Activated B cell treated with CpG ODN at 0.5 μM for 24 hours (primary cell): ENCODE measurements around the gene NUDT22. TPM values are rescaled to one million over a fixed set of nuclear protein-coding genes. Genes with fewer than 3 reads are reported as not detected.
A peak's percentile ranks its signal among the peaks of the same experiment; 100 is the strongest.

Experiments used
- ATAC-seq: fragments of 200-7000 bp; cut with Tn5 transposase; one replicate; pipeline ENCODE4 v1.10.0; 2021; ENCODE audit warnings: low read depth, mild to moderate bottlenecking, moderate library complexity
- CTCF ChIA-PET: fragments of 350-600 bp; sonication (Branson Sonifier 250); formaldehyde crosslinking; loops from one replicate; lab custom pipeline; 2021; ENCODE audit warnings: antibody characterized with exemption; lab: Charles Lee
- POLR2A ChIA-PET: fragments of 350-600 bp; sonication (Branson Sonifier 250); formaldehyde crosslinking; loops from one replicate; lab custom pipeline; 2021; ENCODE audit warnings: antibody characterized with exemption; lab: Charles Lee
- DNase-seq: peaks from one replicate; pipeline ENCODE4 v3.0.0; 2022
- H3K27ac Mint-ChIP-seq: one replicate; pipeline ENCODE4 v1.8.0; 2020; ENCODE audit warnings: mixed read lengths
- H3K27me3 Mint-ChIP-seq: one replicate; pipeline ENCODE4 v1.8.0; 2021; ENCODE audit warnings: mixed read lengths
- H3K36me3 Mint-ChIP-seq: one replicate; pipeline ENCODE4 v1.8.0; 2021; ENCODE audit warnings: low read depth, mixed read lengths
- H3K4me1 Mint-ChIP-seq: one replicate; pipeline ENCODE4 v1.8.0; 2021; ENCODE audit warnings: mixed read lengths
- H3K4me3 Mint-ChIP-seq: one replicate; pipeline ENCODE4 v1.8.0; 2020; ENCODE audit warnings: mild to moderate bottlenecking, mixed read lengths
- H3K9me3 Mint-ChIP-seq: one replicate; pipeline ENCODE4 v1.8.0; 2020; ENCODE audit warnings: mixed read lengths
- CTCF ChIP-seq: fragments of 200-600 bp; IDR thresholded peaks from one replicate; pipeline ENCODE4 v1.8.0; 2022; ENCODE audit warnings: antibody characterized with exemption, mild to moderate bottlenecking
- intact Hi-C: fragments of 100-400 bp; cut with micrococcal nuclease; formaldehyde crosslinking; loops from one replicate; pipeline ENCODE4 v1.15.1; 2024
- total RNA-seq: library from RNA; stranded (reverse); gene quantifications from 2 replicates; pipeline ENCODE4 v1.2.3, GENCODE V29; 2022

Gene NUDT22
- total RNA-seq, 1 donor from 2014 or later: 95.3 TPM

GRCh38 chr11:64180891-64181290, 45.2 kb upstream of the NUDT22 start:
- Mint-ChIP-seq H3K4me1 (peaks cover 25% of the 10 kb centered on the region), H3K27me3 (no peaks in the 10 kb centered on the region), H3K9me3 (no peaks in the 10 kb centered on the region), H3K27ac (no peak overlapping the region), H3K4me3 (no peak overlapping the region), H3K36me3 (peaks cover 3% of the 10 kb centered on the region)
- no peak for TF ChIP-seq CTCF
- POLR2A ChIA-PET: interaction anchor here (0.6 to 1.6 kb wide), 2 partner anchors 45 to 82 kb away, joined by 4 to 6 read pairs; partner anchors contain the start of genes NUDT22 and TRPT1
- intact Hi-C loops: no loop called here
- ATAC-seq (no peak), DNase-seq (no peak)
- CTCF ChIA-PET: no interaction called here

- POLR2A ChIA-PET: interaction anchor here (1.6 kb wide), 1 partner anchor 45 kb away, joined by 4 read pairs; the partner anchor contains the start of genes NUDT22 and TRPT1
- H3K4me3 Mint-ChIP-seq: no peak overlapping the region
- H3K27me3 Mint-ChIP-seq: no peaks in the 10 kb centered on the region
- CTCF ChIA-PET: no interaction called here
- ATAC-seq: no peak
- peaks cover 5% of the 10 kb centered on the region for H3K36me3 Mint-ChIP-seq
- no peaks in the 10 kb centered on the region for H3K9me3 Mint-ChIP-seq
- peaks cover 26% of the 10 kb centered on the region for H3K4me1 Mint-ChIP-seq
- intact Hi-C loops: no loop called here
- no peak overlapping the region for H3K27ac Mint-ChIP-seq
- DNase-seq: no peak
- TF ChIP-seq CTCF: no peak
Measured at GRCh38 chr11:64181506-64182411, 44.3 kb upstream of the NUDT22 start.

- CTCF ChIA-PET: interaction anchor here (1.4 kb wide), 1 partner anchor 68 kb away, joined by 3 read pairs; the partner anchor contains the start of gene PLCB3
- intact Hi-C loops: loop anchor here (2.0 kb wide), 1 partner anchor 17 kb away; the partner anchor contains the start of gene MACROD1
- Mint-ChIP-seq H3K27me3 (no peaks in the 10 kb centered on the region), H3K4me3 (no peak overlapping the region), H3K9me3 (no peaks in the 10 kb centered on the region), H3K27ac (no peak overlapping the region), H3K4me1 (peaks cover 22% of the 10 kb centered on the region), H3K36me3 (peaks cover 6% of the 10 kb centered on the region)
- POLR2A ChIA-PET: interaction anchor here (2.4 to 6.1 kb wide), 3 partner anchors 18 to 57 kb away, joined by 16 to 92 read pairs (median 28); partner anchors contain the start of genes FERMT3, FKBP2 and MACROD1
- ATAC-seq (no peak), DNase-seq (no peak)
- TF ChIP-seq CTCF: no peak
Measured at GRCh38 chr11:64183890-64184289, 42.2 kb upstream of the NUDT22 start.

- TF ChIP-seq CTCF: no peak
- Mint-ChIP-seq H3K9me3 (no peaks in the 10 kb centered on the region), H3K27me3 (no peaks in the 10 kb centered on the region), H3K27ac (peak overlapping the region; percentile 97), H3K4me1 (peaks cover 27% of the 10 kb centered on the region), H3K4me3 (no peak overlapping the region), H3K36me3 (peaks cover 13% of the 10 kb centered on the region)
- ATAC-seq: no peak
- POLR2A ChIA-PET: interaction anchor here (0.5 to 6.1 kb wide), 31 partner anchors 13 to 1373 kb away, joined by 3 to 92 read pairs (median 6); partner anchors contain the start of genes BAD, CCDC88B, DNAJC4 and ESRRA
- intact Hi-C loops: loop anchor here (1.0 to 2.0 kb wide), 5 partner anchors 18 to 346 kb away; partner anchors contain the start of genes DNAJC4, ESRRA, MACROD1 and MARK2
- DNase-seq: no peak
- CTCF ChIA-PET: interaction anchor here (0.7 to 1.5 kb wide), 6 partner anchors 19 to 116 kb away, joined by 3 to 10 read pairs (median 4); partner anchors contain the start of genes FERMT3, FKBP2 and PLCB3
Measured at GRCh38 chr11:64185175-64185692, 40.8 kb upstream of the NUDT22 start.
